ENCODE data around the gene SCAF4. TPM values are rescaled to one million over a fixed set of nuclear protein-coding genes. Genes with fewer than 3 reads are reported as not detected.
A peak's percentile ranks its signal among the peaks of the same experiment; 100 is the strongest.

Gene SCAF4
- total and polyA plus RNA-seq, 10 of the 15 experiments (the other 5 are each of a cell fraction or from before 2014, with no cell fraction given): 4.3 to 49.3 (median 16.0) TPM

GRCh38 chr21:31732597-31733550 is 956 bp upstream of the SCAF4 start:
- intact Hi-C loops (cut with micrococcal nuclease; ENCODE audit: unreplicated experiment) (loop anchor here (2.0 kb wide), 1 partner anchor 74 kb away; the partner anchor contains the start of gene SOD1), in situ Hi-C loops (cut with MboI) (no loop called here)
- Histone ChIP-seq H3K9me3 (replicated peaks; ENCODE audit: control insufficient read depth, insufficient read depth, low read length) (no peaks in the 10 kb centered on the region), H3K36me3 (ENCODE audit: control insufficient read depth in 2 of 2, insufficient read depth in 2 of 2, low read length in 1 of 2) (no peaks in the 10 kb centered on the region), H3K27ac (ENCODE audit: control insufficient read depth, insufficient read depth) (peak overlapping the region; percentile 63), H3K9ac (ENCODE audit: control insufficient read depth, insufficient read depth, low read length) (peak overlapping the region; percentile 83), H4K20me1 (ENCODE audit: control insufficient read depth, insufficient read depth) (peaks cover 4% of the 10 kb centered on the region; the same call in 1 of the 2 replicates), H3K4me2 (ENCODE audit: control insufficient read depth, insufficient read depth) (peak overlapping the region; percentile 98), H3K79me2 (ENCODE audit: control insufficient read depth, insufficient read depth, low read length) (peaks cover 48% of the 10 kb centered on the region), H3K4me1 (ENCODE audit: control insufficient read depth, insufficient read depth, low read length) (peaks cover 24% of the 10 kb centered on the region), H3K4me3 (peak overlapping the region; percentile 36; the same call in 1 of the 2 replicates), H2AFZ (ENCODE audit: control insufficient read depth, low read depth, low read length) (peak overlapping the region; percentile 42), H3K27me3 (replicated peaks in 1 of 2; ENCODE audit: control insufficient read depth in 2 of 2, insufficient read depth in 2 of 2, low read length in 1 of 2) (no peaks in the 10 kb centered on the region)
- ChIA-PET POLR2A (no interaction called here), RAD21 (ENCODE audit: unreplicated experiment) (interaction anchor here (0.6 to 1.3 kb wide), 2 partner anchors 40 to 545 kb away, joined by 3 to 5 read pairs; partner anchors contain the start of gene MIS18A), CTCF (interaction anchor here (0.5 to 1.1 kb wide), 3 partner anchors 48 to 475 kb away, joined by 3 read pairs; no protein-coding TSS in a partner anchor), SMC1A (ENCODE audit: uncharacterized antibody, unreplicated experiment) (interaction anchor here (0.6 to 3.1 kb wide), 2 partner anchors 40 to 80 kb away, joined by 3 to 21 read pairs; no protein-coding TSS in a partner anchor)
- FAIRE-seq: no peak
- ATAC-seq: no peak
- WGBS (ENCODE audit: insufficient coverage, insufficient replicate concordance, low lambda C conversion rate, missing lambda C conversion rate): 26% methylated on average over 20 of the region's 20 CpGs
- BruUV-seq (replicated peaks): TSS peak; percentile 96
- no peak for TF ChIP-seq SMAD1 (IDR thresholded peaks at IDR 0.05; ENCODE audit: low read depth, partially characterized antibody)
- 0 out of 2 replicates have a peak, but pooled peaks have one; percentile 0 for TF ChIP-seq GATAD2B (conservative IDR thresholded peaks at IDR 0.05; ENCODE audit: low read depth)
- no peak for DNase-seq (ENCODE audit: low read depth, low spot score)

DNA sequence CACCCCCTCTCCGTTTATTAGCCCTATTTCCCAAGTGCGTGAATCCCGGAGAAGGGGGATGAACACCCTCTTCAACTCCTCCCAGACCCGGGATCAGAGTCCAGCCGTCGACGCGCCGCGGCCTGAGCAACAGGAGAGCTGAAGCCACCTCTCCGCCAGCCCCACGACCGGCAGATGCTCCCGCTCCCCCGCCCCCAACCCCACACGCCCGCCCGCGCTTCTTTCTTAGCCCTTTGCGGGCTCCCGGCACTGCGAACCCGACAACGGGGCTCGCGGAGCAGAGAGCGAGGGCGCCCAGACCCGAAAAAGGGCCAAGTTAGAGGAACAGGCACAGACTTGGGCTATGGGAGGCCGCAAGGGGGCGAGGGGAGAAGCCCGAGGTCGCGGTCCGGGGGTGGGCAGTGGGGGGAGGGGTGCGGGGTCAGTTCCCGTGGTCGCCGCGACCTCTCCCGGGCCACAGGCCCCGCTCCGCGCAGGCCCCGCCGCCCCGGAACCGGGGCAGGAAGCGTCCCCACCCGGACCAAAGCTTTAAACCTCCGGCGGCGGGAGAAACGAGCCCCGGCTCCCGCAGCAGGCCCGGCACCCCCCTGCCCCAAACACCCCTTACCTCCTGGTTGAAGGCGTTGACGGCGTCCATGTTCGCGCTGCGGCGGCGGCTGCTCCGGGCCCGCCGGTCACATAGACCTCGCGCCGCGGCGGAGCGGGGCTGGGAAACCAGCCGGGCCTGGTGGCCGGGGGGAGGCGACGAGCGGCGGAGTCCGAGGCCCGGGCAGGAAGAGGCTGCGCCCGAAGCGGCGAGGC is 662 bp downstream of the SCAF4 start:
- H3K4me2 ChIP-seq (ENCODE audit: control insufficient read depth, insufficient read depth): peak overlapping the region; percentile 88; the same call in 1 of the 2 replicates
- peaks cover 64% of the 10 kb centered on the region for H3K79me2 ChIP-seq (ENCODE audit: control insufficient read depth, insufficient read depth, low read length)
- ChIA-PET CTCF (no interaction called here), POLR2A (no interaction called here), SMC1A (ENCODE audit: uncharacterized antibody, unreplicated experiment) (interaction anchor here (1.0 kb wide), 1 partner anchor 41 kb away, joined by 3 read pairs; no protein-coding TSS in a partner anchor), RAD21 (ENCODE audit: unreplicated experiment) (no interaction called here)
- no peak for FAIRE-seq
- peaks cover 1 to 2% of the 10 kb centered on the region in 2 experiments; a peak in 2 of 4 replicates for H3K36me3 ChIP-seq (ENCODE audit: control insufficient read depth in 2 of 2, insufficient read depth in 2 of 2, low read length in 1 of 2)
- in situ Hi-C loops (cut with MboI): no loop called here
- intact Hi-C loops (cut with micrococcal nuclease; ENCODE audit: unreplicated experiment): no loop called here
- H4K20me1 ChIP-seq (ENCODE audit: control insufficient read depth, insufficient read depth): peaks cover 6% of the 10 kb centered on the region; the same call in 1 of the 2 replicates
- peak overlapping the region; percentile 62 for H2AFZ ChIP-seq (ENCODE audit: control insufficient read depth, low read depth, low read length)
- under 1% methylated on average over 46 of the region's 86 CpGs for WGBS (ENCODE audit: insufficient coverage, insufficient replicate concordance, low lambda C conversion rate, missing lambda C conversion rate)
- H3K27me3 ChIP-seq (replicated peaks in 1 of 2; ENCODE audit: control insufficient read depth in 2 of 2, insufficient read depth in 2 of 2, low read length in 1 of 2): no peaks in the 10 kb centered on the region
- H3K4me1 ChIP-seq (ENCODE audit: control insufficient read depth, insufficient read depth, low read length): peaks cover 24% of the 10 kb centered on the region
- H3K9me3 ChIP-seq (replicated peaks; ENCODE audit: control insufficient read depth, insufficient read depth, low read length): no peaks in the 10 kb centered on the region; the same call in 2 of the 3 replicates
- H3K27ac ChIP-seq (ENCODE audit: control insufficient read depth, insufficient read depth): peak overlapping the region; percentile 77
- H3K4me3 ChIP-seq: peak overlapping the region; percentile 94
- BruUV-seq (replicated peaks): no TSS peak
- peak overlapping the region; percentile 83 for H3K9ac ChIP-seq (ENCODE audit: control insufficient read depth, insufficient read depth, low read length)
- peak; percentile 45 for ATAC-seq
- DNase-seq (ENCODE audit: low read depth, low spot score): no peak
- no peak for TF ChIP-seq CHD4 (IDR thresholded peaks at IDR 0.05)
- TF ChIP-seq EP300 (IDR thresholded peaks at IDR 0.05; ENCODE audit: borderline replicate concordance in 1 of 2, control insufficient read depth in 1 of 2, low read depth in 2 of 2, low read length in 2 of 2): no peak
- TF ChIP-seq SP1 (IDR thresholded peaks at IDR 0.05; ENCODE audit: low read depth, low read length): no peak
- TF ChIP-seq USF2 (IDR thresholded peaks at IDR 0.05; ENCODE audit: borderline replicate concordance, low read depth, low read length): no peak
- no peak for TF ChIP-seq ZSCAN29 (IDR thresholded peaks at IDR 0.05)
- no peak for TF ChIP-seq PKNOX1 (IDR thresholded peaks at IDR 0.05)
- no peak for TF ChIP-seq POLR2AphosphoS2 (IDR thresholded peaks at IDR 0.05; ENCODE audit: low read depth, low read length)
- TF ChIP-seq SMAD1 (IDR thresholded peaks at IDR 0.05; ENCODE audit: low read depth, partially characterized antibody): no peak
